Measurements from ENCODE around the gene METTL17. TPM values are rescaled to one million over a fixed set of nuclear protein-coding genes. Genes with fewer than 3 reads are reported as not detected.

The METTL17 gene
- total RNA-seq, 4 donors from 2014 or later: 73.0 to 152 (median 91.6) TPM

DNA sequence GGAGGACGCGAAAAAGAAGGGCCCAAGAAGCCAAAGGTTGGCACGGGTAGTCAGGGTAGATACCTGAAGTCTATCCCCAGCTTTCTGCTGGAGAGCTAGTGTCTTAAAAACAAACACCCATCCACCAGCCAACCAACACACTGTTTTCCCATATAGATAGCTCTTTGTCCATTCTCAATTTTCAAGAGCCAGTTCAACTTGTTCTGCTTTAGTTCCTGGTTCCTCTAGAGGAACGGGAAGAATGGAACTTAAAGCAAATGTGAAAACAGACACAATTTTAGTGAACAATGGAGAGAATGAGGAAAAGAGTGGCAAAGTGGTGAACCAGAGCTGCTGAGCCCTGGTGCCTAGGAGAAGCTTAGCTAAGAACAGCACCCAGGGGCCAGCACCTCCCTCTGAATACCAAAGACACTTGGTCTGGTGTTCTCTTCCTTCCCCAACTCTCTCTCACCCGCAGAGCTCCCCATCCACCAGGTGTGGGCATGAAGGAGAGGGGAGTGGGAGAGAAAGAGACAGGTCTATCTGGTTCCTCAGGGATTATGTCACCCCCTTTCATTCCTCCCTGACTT lies 31.3 kb downstream of the METTL17 start:
- DNase-seq (ENCODE audit: low spot score in 2 of 2): peak in 1 of 2 donors; percentile 17
- no peak overlapping the region for H3K4me3 ChIP-seq (ENCODE audit: low read depth, poor library complexity, severe bottlenecking)
- TF ChIP-seq POLR2A (IDR thresholded peaks at IDR 0.05): no peak
- TF ChIP-seq, protein P1, sequence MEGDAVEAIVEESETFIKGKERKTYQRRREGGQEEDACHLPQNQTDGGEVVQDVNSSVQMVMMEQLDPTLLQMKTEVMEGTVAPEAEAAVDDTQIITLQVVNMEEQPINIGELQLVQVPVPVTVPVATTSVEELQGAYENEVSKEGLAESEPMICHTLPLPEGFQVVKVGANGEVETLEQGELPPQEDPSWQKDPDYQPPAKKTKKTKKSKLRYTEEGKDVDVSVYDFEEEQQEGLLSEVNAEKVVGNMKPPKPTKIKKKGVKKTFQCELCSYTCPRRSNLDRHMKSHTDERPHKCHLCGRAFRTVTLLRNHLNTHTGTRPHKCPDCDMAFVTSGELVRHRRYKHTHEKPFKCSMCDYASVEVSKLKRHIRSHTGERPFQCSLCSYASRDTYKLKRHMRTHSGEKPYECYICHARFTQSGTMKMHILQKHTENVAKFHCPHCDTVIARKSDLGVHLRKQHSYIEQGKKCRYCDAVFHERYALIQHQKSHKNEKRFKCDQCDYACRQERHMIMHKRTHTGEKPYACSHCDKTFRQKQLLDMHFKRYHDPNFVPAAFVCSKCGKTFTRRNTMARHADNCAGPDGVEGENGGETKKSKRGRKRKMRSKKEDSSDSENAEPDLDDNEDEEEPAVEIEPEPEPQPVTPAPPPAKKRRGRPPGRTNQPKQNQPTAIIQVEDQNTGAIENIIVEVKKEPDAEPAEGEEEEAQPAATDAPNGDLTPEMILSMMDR (IDR thresholded peaks at IDR 0.05): no peak
- intact Hi-C loops (cut with DNase I; ENCODE audit: low total_unique reads): no loop called here
- 78 to 84% methylated on average over 5 of the region's 5 CpGs for WGBS, 2 donors

- WGBS, 2 donors: 79 to 83% methylated on average over 5 of the region's 5 CpGs
- intact Hi-C loops (cut with DNase I; ENCODE audit: low total_unique reads): no loop called here
- TF ChIP-seq, protein P1 (IDR thresholded peaks at IDR 0.05): no peak
- no peak for TF ChIP-seq POLR2A (IDR thresholded peaks at IDR 0.05)
Observed at GRCh38 chr14:21022686-21023085, 32.9 kb downstream of the METTL17 start.

DNA sequence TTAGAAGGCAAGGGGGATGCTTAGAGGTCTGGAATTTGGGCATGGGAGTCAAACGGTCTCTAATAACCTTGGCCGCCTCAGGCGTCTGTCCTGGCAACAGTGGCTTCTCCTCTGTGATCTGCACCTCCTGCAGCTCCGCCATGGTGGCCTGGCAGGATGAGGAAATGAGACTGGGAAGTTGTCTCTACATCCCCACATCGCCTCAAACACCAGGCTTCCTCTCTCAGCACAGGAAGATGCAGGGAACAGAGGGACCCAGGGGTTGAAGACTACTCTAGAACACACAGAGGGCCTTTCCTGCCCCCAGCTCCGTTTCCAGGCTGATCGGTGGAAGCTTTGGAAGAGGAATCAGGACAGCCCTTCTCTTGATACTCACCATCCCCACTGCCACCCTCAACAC lies 33.4 kb downstream of the METTL17 start:
- DNase-seq (ENCODE audit: low spot score in 2 of 2): peak in 1 of 2 donors; percentile 85
- WGBS, 2 donors: 62 to 67% methylated on average over 7 of the region's 7 CpGs
- no peak overlapping the region for H3K4me3 ChIP-seq (ENCODE audit: low read depth, poor library complexity, severe bottlenecking)
- intact Hi-C loops (cut with DNase I; ENCODE audit: low total_unique reads): no loop called here
- TF ChIP-seq, protein P1 (IDR thresholded peaks at IDR 0.05): no peak
- TF ChIP-seq POLR2A (IDR thresholded peaks at IDR 0.05): no peak

More at GRCh38 chr14:21022686-21023085, 32.9 kb downstream of the METTL17 start:
- peak in 1 of 2 donors; percentile 68 for DNase-seq (ENCODE audit: low spot score in 2 of 2)
- H3K4me3 ChIP-seq (ENCODE audit: low read depth, poor library complexity, severe bottlenecking): no peak overlapping the region

DNA sequence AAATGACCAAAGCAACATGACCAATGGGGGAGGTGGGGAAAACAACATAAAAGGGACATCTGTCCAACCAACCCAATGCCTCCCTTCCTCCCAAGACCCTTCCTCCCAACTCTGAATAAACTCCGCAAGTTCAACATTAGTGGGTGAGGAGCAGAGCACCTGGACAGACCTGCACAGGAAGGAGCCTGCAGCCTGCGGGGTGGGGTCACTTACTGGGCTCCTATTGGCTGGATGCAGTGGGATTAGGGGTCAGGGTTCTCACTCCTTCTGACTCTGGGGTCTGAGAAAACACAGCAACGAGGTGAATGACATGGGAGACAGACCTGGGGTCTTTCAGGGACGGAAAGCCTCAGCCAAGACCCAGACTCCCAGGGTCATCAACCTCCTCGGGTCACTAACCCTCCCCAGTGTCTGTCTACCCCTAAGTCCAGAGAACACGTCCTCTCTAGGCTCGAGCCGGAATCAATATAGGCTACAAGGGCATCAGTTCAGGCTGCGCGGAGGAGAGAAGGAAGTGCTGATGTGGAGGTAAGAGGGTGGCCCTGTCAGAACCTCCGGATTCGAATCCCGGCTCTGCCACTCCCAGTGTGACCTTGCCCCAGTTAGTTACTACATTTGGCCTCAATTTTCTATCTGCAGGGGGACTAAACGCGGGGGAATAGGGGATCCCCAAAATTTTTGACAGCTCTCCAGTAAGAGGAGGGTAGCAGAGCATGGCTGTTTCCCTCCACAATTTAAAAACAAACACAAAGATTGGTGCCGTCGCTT lies 34.2 kb downstream of the METTL17 start:
- WGBS, 2 donors: 25 to 30% methylated on average over 17 of the region's 17 CpGs
- DNase-seq (ENCODE audit: low spot score in 2 of 2): peak in 1 of 2 donors; percentile 85
- TF ChIP-seq POLR2A (IDR thresholded peaks at IDR 0.05): no peak
- peak overlapping the region; percentile 41 for H3K4me3 ChIP-seq (ENCODE audit: low read depth, poor library complexity, severe bottlenecking)
- intact Hi-C loops (cut with DNase I; ENCODE audit: low total_unique reads): no loop called here

DNA sequence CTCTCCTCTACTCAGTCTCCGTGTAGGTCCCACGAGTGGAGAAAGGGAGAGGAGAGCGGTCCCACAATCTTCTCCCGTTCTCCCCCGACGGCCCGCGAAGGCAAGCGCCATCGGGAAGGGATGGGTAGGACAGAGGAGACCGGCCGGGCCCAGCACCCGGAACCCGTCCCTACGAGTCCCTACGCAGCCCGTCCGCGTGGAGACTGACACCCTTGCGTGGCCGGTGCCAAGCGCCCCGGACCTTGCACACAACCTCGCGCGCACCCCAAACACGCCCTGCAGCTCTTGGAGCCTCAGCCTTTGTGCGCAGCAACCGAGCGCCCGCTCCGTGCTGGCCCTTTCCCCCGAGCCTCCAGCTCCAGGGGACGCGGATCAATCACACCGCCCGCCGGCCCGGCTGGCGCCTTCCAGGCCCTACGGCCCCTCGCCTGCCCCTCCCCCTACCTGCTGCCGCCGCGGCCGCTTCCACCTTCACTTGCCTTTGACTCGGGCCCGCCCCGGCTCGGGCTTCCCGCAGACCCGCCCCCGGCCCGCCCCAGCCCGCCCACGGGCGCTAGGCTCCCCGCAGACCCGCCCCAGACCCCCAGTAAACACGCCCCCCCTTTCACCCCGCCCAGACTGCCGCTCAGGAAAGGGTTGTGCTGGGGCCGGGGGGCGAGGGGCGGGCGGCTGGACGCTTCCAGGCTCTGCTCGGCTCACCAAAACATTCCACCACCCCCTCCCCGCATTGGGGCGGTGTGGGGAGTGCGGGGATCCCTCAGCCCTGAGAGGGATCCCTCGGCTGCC lies 35.0 kb downstream of the METTL17 start, which contains the start of gene NDRG2:
NDRG2 (minus strand) TSS at position 477 of the 786 bp plus-strand sequence. CDS start 1,746 bp downstream, outside the sequence.
- TF ChIP-seq, protein P1 (IDR thresholded peaks at IDR 0.05): no peak
- no peak for TF ChIP-seq POLR2A (IDR thresholded peaks at IDR 0.05)
- intact Hi-C loops (cut with DNase I; ENCODE audit: low total_unique reads): no loop called here
- 0% methylated on average over 45 to 53 of the region's 72 CpGs for WGBS, 2 donors
- H3K4me3 ChIP-seq (ENCODE audit: low read depth, poor library complexity, severe bottlenecking): peak within 1 kb of the TSS; percentile 41
- DNase-seq (ENCODE audit: low spot score in 2 of 2): peak; percentile 79 to 96
